Uterus (tissue), 4 donors: ENCODE results near the gene PSMB10. TPM values are rescaled to one million over a fixed set of nuclear protein-coding genes. Genes with fewer than 3 reads are reported as not detected.

ENCODE experiments used
- DNase-seq, 2 donors: peaks; one replicate each; pipeline ENCODE4 v3.0.0-alpha.2; 2019 to 2020
- H3K27ac ChIP-seq, 2 donors: fragments of 200-600 bp; sonication (generic); 1 replicate in 1 of 2; 2 replicates in 1 of 2; pipeline ENCODE4 v1.5.1; 2016 to 2018
- H3K27me3 ChIP-seq, 2 donors: fragments of 200-600 bp; sonication (generic); one replicate each; pipeline ENCODE4 v1.5.1; 2018 to 2019; ENCODE audit warnings: control low read depth in 1 of 2
- H3K36me3 ChIP-seq, 2 donors: fragments of 200-600 bp; sonication (generic); one replicate each; pipeline ENCODE4 v1.5.1; 2019; ENCODE audit warnings: control low read depth in 1 of 2
- H3K4me1 ChIP-seq, 2 donors: fragments of 200-600 bp; sonication (generic); one replicate each; pipeline ENCODE4 v1.5.1; 2018 to 2019; ENCODE audit warnings: control low read depth in 1 of 2
- H3K4me3 ChIP-seq, 2 donors: fragments of 200-600 bp; sonication (generic); 1 replicate in 1 of 2; 2 replicates in 1 of 2; pipeline ENCODE4 v1.5.1; 2018 to 2019; ENCODE audit warnings: mild to moderate bottlenecking in 1 of 2
- H3K9me3 ChIP-seq, 2 donors: fragments of 200-600 bp; sonication (generic); one replicate each; pipeline ENCODE4 v1.5.1; 2019; ENCODE audit warnings: control low read depth in 1 of 2
- CTCF ChIP-seq, 4 experiments: fragments of 200-600 bp in 2 of 4; fragments of 450-650 bp in 2 of 4; sonication (generic) in 2 of 4; IDR thresholded peaks; one replicate each; pipeline ENCODE4 v1.5.1; 2016 to 2019; ENCODE audit warnings: antibody characterized with exemption in 4 of 4, mild to moderate bottlenecking in 2 of 4, moderate library complexity in 1 of 4
- POLR2A ChIP-seq, 2 donors: fragments of 450-650 bp; IDR thresholded peaks; one replicate each; pipeline ENCODE4 v1.6.1; 2016; ENCODE audit warnings: antibody characterized with exemption in 2 of 2, mild to moderate bottlenecking in 1 of 2, moderate library complexity in 1 of 2
- intact Hi-C: fragments of 100-400 bp; cut with DNase I; formaldehyde crosslinking; loops from one replicate; pipeline ENCODE4 v1.15.1; 2023; ENCODE audit warnings: low total_unique reads
- total RNA-seq, 4 donors: library from RNA; depleted of rRNA in 3 of 4; stranded (reverse); fragments of >200 nt in 3 of 4; gene quantifications; one replicate each; pipeline versions ENCODE4 v1.1.0 to v1.2.4, GENCODE V29; 2014 to 2023
- donor health status: DM: yes; HTN: yes; CAD: no.

PSMB10 gene
- total RNA-seq, 4 donors from 2014 or later: 9.5 to 30.7 (median 15.3) TPM

DNA sequence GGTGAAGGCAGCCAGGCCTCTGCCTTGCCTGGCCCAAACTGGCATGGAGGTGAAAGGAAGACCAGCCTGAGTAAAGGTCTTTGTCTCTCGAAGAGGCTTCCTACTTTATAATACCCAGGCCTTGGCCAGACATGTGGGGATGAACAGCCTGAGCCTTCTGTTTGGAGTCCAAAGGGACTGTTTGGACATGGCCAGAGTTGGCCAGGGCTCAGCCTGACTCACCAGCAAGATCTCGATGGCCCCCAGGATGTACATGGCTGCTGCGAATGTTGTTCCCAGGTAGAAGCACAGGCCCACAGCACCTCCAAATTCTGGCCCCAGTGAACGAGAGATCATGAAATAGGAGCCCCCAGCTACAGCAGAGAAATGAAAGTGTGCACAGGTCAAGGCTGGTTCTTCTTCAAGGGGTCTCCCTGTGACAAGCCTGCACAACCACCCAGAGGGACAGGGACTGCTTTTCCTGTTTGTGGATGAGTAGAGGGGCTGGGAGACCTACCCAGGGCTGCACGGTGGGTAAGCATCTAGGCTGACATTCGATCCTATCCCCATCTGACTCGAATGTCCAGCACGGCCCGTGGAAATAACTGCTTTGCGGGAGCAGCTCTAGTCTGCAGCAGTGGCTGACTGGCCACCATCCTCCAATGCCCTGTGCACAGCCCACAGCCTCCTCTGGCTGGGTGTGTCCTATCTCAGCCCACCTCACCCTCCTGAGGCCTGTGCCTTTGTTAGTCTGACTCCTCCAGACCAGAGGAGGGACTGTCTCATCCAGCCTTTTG is 18.0 kb upstream of the PSMB10 start:
- Histone ChIP-seq H3K4me1 (peaks cover 0 to 3% of the 10 kb centered on the region in 2 donors), H3K4me3 (no peak overlapping the region), H3K27ac (no peak overlapping the region), H3K9me3 (no peaks in the 10 kb centered on the region), H3K27me3 (no peaks in the 10 kb centered on the region), H3K36me3 (no peaks in the 10 kb centered on the region)
- no peak for DNase-seq
- TF ChIP-seq POLR2A (IDR thresholded peaks at IDR 0.05): no peak
- TF ChIP-seq CTCF (IDR thresholded peaks at IDR 0.05): no peak
- intact Hi-C loops: no loop called here

DNA sequence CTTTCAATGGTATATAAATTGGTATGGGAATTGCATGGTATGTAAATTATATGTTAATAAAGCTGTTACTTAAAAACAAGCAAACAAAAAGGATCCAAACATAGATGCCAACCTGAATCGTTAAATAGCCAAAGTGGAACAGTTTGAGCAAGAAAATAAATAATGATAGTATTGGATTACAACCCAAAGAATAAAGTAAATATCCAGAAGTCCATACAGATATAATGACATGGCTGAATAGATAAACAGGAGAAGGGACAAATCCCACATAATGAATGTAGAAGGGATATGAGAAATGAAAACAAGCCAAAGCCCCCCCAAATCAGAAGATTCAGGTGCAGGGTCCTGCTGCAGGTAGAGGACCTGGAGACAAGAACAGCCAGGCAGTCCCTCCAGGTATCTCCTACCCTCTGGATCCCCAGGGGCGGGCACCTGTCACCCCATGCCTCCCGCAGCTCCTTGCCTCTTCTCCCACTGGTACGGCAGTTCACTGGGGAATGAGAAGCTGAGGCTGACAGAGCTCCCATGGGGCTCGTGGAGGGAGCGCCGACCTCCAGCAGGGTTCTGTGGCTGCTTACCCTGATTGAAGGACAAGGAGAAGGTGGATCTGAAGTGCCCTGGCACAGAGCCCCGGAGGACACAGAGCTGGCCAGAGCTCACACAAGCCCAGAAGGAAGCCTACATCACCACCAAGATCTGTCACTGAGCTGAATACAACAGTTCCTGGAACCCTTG is 17.2 kb upstream of the PSMB10 start:
- H3K27me3 ChIP-seq: no peaks in the 10 kb centered on the region
- DNase-seq: no peak
- no peaks in the 10 kb centered on the region for H3K36me3 ChIP-seq
- TF ChIP-seq POLR2A (IDR thresholded peaks at IDR 0.05): no peak
- TF ChIP-seq CTCF (IDR thresholded peaks at IDR 0.05): no peak
- no peaks in the 10 kb centered on the region for H3K9me3 ChIP-seq
- no peak overlapping the region for H3K27ac ChIP-seq
- no peaks in the 10 kb centered on the region for H3K4me1 ChIP-seq
- intact Hi-C loops: no loop called here
- no peak overlapping the region for H3K4me3 ChIP-seq

DNA sequence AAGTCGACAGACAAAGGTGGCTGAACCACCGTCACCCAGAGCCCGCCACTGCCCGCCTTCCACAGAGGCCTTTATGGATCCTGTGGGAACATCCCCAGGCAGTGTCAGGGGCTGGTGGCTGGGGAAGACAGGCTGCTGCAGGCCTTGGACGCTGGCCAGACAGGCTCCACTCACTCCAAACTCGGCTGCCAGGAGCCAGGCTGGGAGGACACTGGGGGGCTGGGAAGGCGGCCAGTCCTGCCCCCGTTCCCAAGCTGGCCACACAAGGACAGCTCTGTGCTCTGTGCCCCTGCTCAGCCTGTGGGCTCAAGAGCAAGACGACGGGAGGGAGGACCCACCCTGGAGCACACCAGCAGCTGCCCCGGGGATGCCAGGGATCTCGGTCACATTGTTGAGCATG is 14.8 kb upstream of the PSMB10 start:
- H3K4me3 ChIP-seq: no peak overlapping the region
- H3K27me3 ChIP-seq: no peaks in the 10 kb centered on the region
- no peaks in the 10 kb centered on the region for H3K4me1 ChIP-seq
- no peak for DNase-seq
- intact Hi-C loops: no loop called here
- TF ChIP-seq CTCF (IDR thresholded peaks at IDR 0.05): no peak
- no peak for TF ChIP-seq POLR2A (IDR thresholded peaks at IDR 0.05)
- H3K9me3 ChIP-seq: no peaks in the 10 kb centered on the region
- H3K27ac ChIP-seq: peak overlapping the region in 1 of 2 donors; percentile 36
- no peaks in the 10 kb centered on the region for H3K36me3 ChIP-seq

DNA sequence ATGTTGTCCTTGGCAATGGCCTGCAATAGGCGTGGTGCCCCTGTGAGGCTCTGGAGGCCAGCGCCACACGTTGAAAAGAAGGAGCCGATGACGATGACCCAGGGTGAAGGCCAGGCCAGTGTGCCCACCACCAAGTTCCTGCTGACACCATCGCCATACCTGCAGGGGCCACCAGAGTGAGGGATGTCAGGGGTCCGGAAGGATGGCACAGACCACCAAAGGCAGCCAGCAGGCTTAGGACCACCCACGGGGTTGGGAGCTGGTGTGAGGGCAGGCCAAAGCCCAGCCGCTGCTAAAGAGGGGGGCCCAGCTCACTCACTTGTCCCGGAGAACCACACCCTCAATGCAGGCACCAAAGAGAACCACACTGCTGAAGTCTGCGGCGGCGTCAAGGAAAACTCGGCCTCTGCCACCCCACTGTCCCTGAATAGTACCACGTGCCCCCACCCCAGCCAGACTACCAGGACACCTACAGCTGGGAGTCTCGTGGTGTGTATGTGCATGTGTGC is 13.7 kb upstream of the PSMB10 start:
- H3K4me1 ChIP-seq: no peaks in the 10 kb centered on the region
- H3K27me3 ChIP-seq: no peaks in the 10 kb centered on the region
- no peak overlapping the region for H3K27ac ChIP-seq
- no peaks in the 10 kb centered on the region for H3K9me3 ChIP-seq
- TF ChIP-seq POLR2A (IDR thresholded peaks at IDR 0.05) (no peak), CTCF (IDR thresholded peaks at IDR 0.05) (no peak)
- intact Hi-C loops: no loop called here
- H3K4me3 ChIP-seq: no peak overlapping the region
- H3K36me3 ChIP-seq: no peaks in the 10 kb centered on the region
- no peak for DNase-seq

GRCh38 chr16:67949645-67950044 is 13.0 kb upstream of the PSMB10 start:
- no peaks in the 10 kb centered on the region for H3K27me3 ChIP-seq
- DNase-seq: no peak
- TF ChIP-seq POLR2A (IDR thresholded peaks at IDR 0.05) (no peak), CTCF (IDR thresholded peaks at IDR 0.05) (no peak)
- no peaks in the 10 kb centered on the region for H3K36me3 ChIP-seq
- H3K4me3 ChIP-seq: no peak overlapping the region
- H3K27ac ChIP-seq: no peak overlapping the region
- intact Hi-C loops: no loop called here
- H3K9me3 ChIP-seq: no peaks in the 10 kb centered on the region
- no peaks in the 10 kb centered on the region for H3K4me1 ChIP-seq
